Inflammatory macrophage (primary cell): ENCODE results near the gene STPG4.
"Not testable (repeated sequence)": the region's sequence is repeated elsewhere in the genome, so short reads cannot be mapped to it uniquely, and the experiment has no call there.

Experiments
- DNase-seq, 2 donors: peaks; one replicate each; pipeline ENCODE4 v3.0.0-alpha.2; 2020 to 2022

The STPG4 gene

GRCh38 chr2:47126783-47127182 is 28.3 kb downstream of the STPG4 start:
- DNase-seq, result no peak

GRCh38 chr2:47124740-47125139 is 30.4 kb downstream of the STPG4 start:
- not testable (repeated sequence) for DNase-seq

- DNase-seq, result not testable (repeated sequence)
These were observed 34.7 kb downstream of the STPG4 start for GRCh38 chr2:47120424-47120823.

- peak in 1 of 2 donors; percentile 24 for DNase-seq
These were observed 36.1 kb downstream of the STPG4 start for GRCh38 chr2:47119001-47119400.

GRCh38 chr2:47118581-47118980 is 36.5 kb downstream of the STPG4 start:
- DNase-seq, result no peak

- DNase-seq, result no peak
These were observed 42.3 kb downstream of the STPG4 start for GRCh38 chr2:47112665-47113435.

- no peak for DNase-seq
These were observed 45.4 kb downstream of the STPG4 start for GRCh38 chr2:47109680-47110079.

GRCh38 chr2:47109007-47109375 is 46.1 kb downstream of the STPG4 start:
- DNase-seq, result no peak

- not testable (repeated sequence) for DNase-seq
These were observed 46.7 kb downstream of the STPG4 start for GRCh38 chr2:47108267-47109006.

GRCh38 chr2:47107201-47107600 is 47.9 kb downstream of the STPG4 start:
- DNase-seq, result not testable (repeated sequence)

- not testable (repeated sequence) for DNase-seq
These were observed 48.9 kb downstream of the STPG4 start for GRCh38 chr2:47106231-47106630.

- not testable (repeated sequence) for DNase-seq
These were observed 55.4 kb downstream of the STPG4 start for GRCh38 chr2:47099712-47100111.

- DNase-seq, result no peak
These were observed 56.2 kb downstream of the STPG4 start for GRCh38 chr2:47098953-47099352.

GRCh38 chr2:47097563-47097962 is 57.5 kb downstream of the STPG4 start:
- no peak for DNase-seq

GRCh38 chr2:47096451-47096850 is 58.7 kb downstream of the STPG4 start:
- DNase-seq, result no peak

- DNase-seq, result no peak
These were observed 59.6 kb downstream of the STPG4 start for GRCh38 chr2:47095349-47096020.

GRCh38 chr2:47094511-47095142 is 60.5 kb downstream of the STPG4 start:
- DNase-seq, result no peak

GRCh38 chr2:47093626-47094025 is 61.5 kb downstream of the STPG4 start:
- DNase-seq, result no peak

GRCh38 chr2:47092465-47092864 is 62.6 kb downstream of the STPG4 start:
- DNase-seq, result no peak

- DNase-seq, result no peak
These were observed 64.0 kb downstream of the STPG4 start for GRCh38 chr2:47091118-47091517.

- no peak for DNase-seq
These were observed 66.0 kb downstream of the STPG4 start for GRCh38 chr2:47089083-47089464.

- no peak for DNase-seq
These were observed 66.6 kb downstream of the STPG4 start for GRCh38 chr2:47088371-47089082.
